GM18511 (cell line): ENCODE measurements around the gene TBL1X.
"Not testable (repeated sequence)": the region's sequence is repeated elsewhere in the genome, so short reads cannot be mapped to it uniquely, and the experiment has no call there.

ENCODE experiments used
- ATAC-seq: cut with Tn5 transposase; IDR thresholded peaks from one replicate; pipeline ENCODE4 v1.9.1; 2021; ENCODE audit warnings: mild to moderate bottlenecking, moderate library complexity; ENCODE audit not compliant: unreplicated experiment

Gene TBL1X

DNA sequence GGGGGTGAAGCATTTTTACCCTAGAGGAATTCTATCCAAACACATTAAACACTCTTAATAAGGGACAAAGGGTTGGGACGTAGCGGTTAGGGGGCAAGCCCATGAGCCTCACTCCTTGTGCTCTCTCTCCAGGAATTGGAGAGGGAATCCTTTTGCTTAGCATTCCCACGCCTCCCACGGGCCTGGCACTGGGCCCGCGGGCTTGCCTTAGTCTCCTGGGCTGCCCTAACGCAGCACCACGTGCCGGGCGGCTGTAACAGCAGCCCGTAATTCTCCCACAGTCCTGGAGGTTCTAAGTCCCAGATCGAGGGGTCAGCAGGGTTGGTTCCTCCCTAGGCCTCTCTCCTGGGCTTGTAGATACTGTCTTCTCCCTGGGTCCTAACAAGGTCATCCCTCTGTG, 67.5 kb downstream of the TBL1X start:
- no peak for ATAC-seq

DNA sequence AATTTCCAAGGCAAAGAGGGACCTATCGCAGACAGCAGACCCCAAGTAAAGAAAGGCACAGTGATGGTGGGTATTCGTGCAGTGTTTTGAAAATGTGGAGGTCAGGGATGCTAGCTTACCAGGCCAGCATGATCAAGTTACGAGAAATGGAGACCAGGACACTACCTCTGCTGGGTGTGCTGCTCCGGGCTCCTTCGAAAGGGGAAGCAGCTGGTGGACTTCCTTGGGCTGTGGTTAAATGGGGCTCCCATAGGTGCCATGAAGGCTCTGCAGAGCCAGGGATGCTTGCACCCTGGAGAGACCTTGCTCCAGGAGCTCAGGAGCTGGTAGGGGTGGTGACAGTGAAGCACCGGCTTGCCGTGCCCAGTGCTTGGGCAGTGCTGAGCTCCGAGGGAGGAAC, 68.8 kb downstream of the TBL1X start:
- no peak for ATAC-seq

DNA sequence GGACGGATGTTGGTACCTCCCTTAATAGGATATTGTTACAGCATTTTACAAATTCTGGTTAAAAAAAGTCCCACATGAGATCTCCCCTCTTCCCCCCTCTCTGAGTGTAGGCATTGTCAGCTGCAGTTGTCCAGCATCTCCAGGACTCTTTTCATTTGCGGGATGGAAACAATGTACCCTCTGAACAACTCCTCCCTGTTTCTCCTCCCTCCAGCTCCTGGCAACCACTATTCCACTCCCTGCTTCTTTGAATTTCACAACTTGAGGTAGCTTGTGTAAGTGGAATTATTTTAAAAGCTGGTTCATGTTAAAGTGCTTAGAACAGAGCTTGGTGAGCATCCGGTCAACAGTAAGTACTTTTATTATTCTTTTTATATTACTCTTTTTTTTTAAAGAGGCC, 69.8 kb downstream of the TBL1X start:
- no peak for ATAC-seq

GRCh38 chrX:9535101-9535500, 70.2 kb downstream of the TBL1X start:
- no peak for ATAC-seq

- not testable (repeated sequence) for ATAC-seq
These were observed 71.3 kb downstream of the TBL1X start for GRCh38 chrX:9536156-9536555.

DNA sequence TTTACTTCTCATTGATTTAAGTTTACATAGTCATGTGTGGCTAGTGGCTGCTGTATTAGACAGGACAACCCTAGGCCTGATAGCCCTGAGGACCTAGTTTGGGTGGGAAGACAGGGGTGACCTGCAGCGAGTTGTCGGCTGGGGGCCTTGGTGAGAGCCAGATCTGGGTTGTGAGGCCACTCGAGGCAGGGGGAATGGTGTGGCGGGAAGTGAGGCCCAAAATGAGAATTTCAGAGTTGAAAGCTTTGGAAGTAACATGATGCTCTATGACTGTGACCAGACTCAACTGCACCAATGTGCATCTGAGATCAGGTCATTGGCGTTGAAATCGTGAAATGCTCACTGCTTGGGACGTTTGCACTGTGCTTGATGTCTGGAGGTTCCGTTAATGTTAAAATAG, 72.9 kb downstream of the TBL1X start:
- no peak for ATAC-seq

DNA sequence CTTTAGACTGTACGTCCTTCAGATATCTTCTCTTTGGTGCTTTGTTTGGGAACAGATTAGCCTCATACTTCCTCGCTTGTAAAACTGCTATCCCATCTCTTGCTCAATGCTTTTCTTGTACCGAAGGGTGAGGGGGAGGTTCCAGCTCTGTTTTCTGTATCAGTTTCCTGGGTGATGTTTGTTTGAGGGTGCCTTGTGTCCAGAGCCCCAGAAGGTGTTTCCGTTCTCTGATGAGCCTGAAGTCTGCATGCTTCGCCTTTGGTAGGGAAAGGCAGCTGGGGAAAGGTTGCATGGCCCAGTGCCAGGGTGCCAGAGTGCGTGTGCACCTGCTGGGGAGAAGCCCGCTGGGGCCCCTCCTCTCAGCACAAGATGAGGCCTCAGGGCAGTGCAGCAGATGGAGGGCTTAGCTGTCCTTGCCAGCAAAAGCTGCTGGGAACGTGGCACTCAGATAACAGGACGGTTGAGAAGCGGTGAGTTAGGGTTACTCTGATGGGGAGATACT, 73.7 kb downstream of the TBL1X start:
- no peak for ATAC-seq

DNA sequence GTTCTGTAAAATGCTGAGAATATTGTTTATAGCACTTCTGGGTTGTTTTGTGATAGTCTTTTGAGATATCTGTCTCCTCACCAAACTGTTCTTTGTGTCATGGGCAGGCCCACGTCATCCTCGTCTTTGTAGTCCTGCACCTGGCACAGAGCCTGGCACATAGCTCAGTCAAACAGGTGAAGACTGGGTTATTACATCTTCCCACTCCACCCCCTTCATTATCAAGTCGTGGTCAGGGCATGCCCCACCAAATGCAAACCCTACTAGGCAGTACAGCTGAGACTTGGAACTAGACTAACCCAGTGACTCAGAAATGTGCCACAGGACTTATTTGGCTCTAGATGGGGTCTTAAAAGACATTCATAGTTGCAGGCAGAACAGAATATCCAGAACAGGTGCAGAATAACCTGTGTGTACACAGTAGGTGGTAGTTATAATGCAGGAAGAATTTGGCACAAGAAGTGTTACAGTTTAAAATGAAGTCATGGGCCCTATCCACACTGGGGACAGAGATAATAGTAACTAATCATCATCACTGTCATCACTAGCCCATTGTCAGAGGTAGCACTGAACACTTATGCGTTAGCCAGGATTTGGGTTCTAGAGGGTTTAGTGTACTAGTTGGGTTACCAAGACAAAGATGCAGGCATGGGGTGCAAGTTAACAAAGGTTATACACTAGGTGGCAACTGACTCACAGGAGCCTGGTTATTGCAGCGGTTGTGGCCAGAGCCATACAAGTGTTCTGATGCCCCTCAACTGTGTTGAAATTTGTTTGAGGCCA, 74.9 kb downstream of the TBL1X start:
- no peak for ATAC-seq

DNA sequence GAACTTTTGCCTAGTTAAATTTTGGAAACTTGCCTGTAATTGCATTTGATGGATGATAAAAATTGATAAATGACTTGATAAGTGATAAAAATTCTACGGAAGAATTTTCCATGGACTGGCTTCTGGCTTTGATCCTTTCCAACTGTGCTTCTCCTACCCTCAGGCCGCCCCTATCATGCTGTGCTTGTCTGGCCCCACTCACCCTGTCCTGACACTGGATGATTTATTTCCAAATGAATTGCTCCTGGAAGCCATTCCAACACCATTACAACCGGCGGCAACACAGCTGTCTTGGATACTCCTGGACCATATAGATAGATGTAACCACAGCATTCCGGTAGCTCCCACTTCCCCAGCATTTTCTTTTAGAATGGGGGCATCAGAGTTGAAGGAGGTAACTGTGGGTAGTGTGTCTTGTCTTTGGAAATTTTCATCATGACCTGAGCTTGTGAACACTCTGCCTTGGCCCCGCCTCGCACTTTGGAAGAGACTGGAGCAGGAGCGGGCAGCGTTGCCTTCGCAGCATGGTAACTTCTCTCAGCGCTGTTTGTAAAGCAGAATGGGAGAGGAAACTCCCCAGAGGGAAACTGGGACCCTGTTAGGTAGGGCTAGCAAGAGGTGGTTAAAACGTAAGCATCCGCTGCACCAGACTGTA, 77.4 kb downstream of the TBL1X start:
- ATAC-seq = no peak

- no peak for ATAC-seq
These were observed 77.9 kb downstream of the TBL1X start for GRCh38 chrX:9542761-9543111.

GRCh38 chrX:9555354-9555753, 90.5 kb downstream of the TBL1X start:
- no peak for ATAC-seq

- ATAC-seq = no peak
These were observed 92.2 kb downstream of the TBL1X start for GRCh38 chrX:9557091-9557490.

DNA sequence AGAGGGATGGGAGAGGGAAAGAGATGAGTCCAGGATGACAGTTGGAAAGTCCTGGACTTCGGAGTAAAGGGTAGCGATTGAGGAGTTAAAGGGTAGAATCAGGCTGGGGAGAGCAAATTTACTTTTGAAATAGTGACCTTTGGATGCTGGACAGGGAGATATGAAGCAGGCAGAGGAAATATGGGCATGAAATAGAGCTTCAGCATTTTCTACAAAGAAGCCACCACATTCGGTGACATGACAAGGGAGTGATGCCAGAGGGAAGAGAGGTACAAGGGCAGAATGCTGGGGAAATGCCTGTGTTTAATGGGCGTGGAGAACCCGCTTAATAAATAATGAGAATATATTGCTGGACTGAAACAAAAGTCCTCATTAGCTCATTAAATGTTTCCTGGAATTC, 92.7 kb downstream of the TBL1X start:
- ATAC-seq = no peak

DNA sequence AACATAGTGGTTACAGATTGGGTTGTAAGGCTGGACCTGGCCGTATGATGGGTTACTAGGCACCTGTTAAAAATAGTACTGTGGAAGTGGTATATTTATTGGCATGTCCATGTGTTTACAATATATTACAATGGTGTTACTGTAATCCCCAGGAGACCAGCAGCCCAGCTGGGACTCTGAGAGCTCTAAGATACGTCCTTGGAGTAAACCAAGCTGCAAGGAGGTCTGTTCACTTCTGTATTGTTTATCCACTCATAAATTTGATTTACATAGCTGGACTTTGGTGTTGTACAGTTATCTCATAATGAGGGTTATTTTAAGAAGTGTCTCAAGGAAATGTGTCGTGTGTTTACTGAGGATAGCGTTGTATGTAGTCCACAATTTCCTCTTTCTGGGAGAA, 93.8 kb downstream of the TBL1X start:
- ATAC-seq = no peak

- ATAC-seq = no peak
These were observed 95.4 kb downstream of the TBL1X start for GRCh38 chrX:9560219-9560618.

GRCh38 chrX:9561199-9561598, 96.3 kb downstream of the TBL1X start:
- ATAC-seq = no peak

- ATAC-seq = no peak
These were observed 98.0 kb downstream of the TBL1X start for GRCh38 chrX:9562851-9563250.

GRCh38 chrX:9566150-9566621, 101.3 kb downstream of the TBL1X start:
- no peak for ATAC-seq

DNA sequence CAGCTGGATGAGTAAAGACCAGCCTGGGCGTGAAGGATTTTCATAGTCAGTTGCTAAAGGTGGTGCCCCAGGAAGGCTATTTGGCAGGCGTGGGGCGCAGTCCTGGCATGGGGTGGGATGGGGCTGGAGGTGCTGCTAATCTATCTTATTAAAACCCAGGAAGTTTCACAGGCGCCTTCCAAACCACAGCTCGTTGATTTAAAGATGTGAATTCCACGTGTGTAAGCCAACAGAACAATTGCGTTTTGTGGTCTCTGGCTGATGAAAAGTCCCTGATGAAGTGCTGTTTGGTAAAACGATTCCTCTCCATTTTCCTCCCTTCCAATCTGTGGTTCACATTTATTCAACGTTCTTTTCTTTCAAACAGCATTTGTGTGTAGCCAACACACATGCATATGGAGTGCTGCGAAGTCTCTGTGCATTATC, 105.0 kb downstream of the TBL1X start:
- no peak for ATAC-seq

DNA sequence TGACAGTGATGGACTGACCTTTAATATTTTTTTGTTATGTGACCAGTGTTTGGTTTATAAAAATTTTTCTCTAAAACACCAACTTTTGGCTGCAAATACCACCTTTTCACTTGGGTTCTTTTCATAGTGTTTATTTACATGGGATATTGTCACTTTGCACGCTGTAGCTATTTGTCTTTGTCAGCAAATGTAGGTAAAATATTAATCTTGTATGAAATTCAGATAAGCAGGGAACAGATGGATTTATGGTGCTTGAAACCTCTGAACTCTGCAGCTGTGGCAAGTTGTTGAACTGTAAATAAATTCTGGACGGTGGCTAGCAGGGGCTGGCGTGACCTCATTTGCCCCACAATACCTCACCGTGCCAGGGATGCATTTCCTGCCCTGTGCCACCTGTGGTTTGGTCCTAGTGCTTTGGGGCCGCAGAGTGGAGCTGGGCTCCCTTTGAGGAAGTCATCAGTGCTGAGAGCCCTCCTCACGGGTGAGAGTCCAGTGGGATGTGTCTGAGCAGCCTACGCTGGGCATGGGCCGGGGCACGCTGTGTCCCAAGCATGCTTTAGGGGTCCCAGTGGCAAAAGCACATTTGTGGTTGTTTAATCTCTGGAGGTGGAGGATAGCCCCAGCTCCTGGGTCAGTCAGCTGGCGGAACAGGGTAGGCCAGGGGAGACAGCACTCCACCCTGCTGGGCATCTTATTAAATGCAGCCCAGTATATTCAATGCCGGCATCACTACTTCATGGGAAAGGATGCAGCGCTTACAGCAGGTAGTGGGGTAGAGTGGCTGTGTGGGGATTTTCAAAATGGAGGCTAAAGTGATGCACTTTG, 108.6 kb downstream of the TBL1X start:
- ATAC-seq = peak; percentile 49

- no peak for ATAC-seq
These were observed 111.2 kb downstream of the TBL1X start for GRCh38 chrX:9576059-9576458.

- no peak for ATAC-seq
These were observed 112.7 kb downstream of the TBL1X start for GRCh38 chrX:9577555-9577954.
